RKO (cell line): ENCODE results near the gene MAGEA3.
"Not testable (repeated sequence)": the region's sequence is repeated elsewhere in the genome, so short reads cannot be mapped to it uniquely, and the experiment has no call there.

Source experiments
- DNase-seq: peaks from one replicate; pipeline ENCODE4 v3.0.0-alpha.2; 2016; ENCODE audit warnings: low spot score

MAGEA3 gene, protein sequence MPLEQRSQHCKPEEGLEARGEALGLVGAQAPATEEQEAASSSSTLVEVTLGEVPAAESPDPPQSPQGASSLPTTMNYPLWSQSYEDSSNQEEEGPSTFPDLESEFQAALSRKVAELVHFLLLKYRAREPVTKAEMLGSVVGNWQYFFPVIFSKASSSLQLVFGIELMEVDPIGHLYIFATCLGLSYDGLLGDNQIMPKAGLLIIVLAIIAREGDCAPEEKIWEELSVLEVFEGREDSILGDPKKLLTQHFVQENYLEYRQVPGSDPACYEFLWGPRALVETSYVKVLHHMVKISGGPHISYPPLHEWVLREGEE

GRCh38 chrX:152697952-152698931 lies at the start of gene MAGEA3:
MAGEA3 (plus strand) TSS chrX:152698794; CDS start chrX:152700833, 2,039 bp downstream.
- DNase-seq = not testable (repeated sequence)

DNA sequence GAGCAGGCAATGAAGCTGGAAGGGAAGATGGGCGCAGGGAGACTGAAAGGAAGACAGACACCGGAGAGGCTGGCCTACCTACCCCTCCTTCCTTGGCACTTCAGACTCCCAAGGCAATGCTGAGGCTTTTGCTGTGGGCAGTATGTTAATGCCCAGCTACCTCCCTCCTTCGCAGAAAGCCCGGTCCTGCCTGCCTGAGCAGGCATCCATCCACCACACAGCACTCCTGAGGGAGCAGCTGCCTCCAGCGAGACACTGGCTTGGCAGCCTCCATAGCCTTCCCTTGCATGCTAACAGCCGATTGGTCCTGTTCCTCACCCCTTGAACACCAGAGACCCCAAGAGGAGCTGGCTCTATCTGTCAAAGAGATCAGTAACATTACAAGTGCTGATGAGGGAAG lies 46.5 kb upstream of the MAGEA3 start:
- DNase-seq = no peak

GRCh38 chrX:152652467-152652866 lies 46.1 kb upstream of the MAGEA3 start:
- DNase-seq = no peak

DNA sequence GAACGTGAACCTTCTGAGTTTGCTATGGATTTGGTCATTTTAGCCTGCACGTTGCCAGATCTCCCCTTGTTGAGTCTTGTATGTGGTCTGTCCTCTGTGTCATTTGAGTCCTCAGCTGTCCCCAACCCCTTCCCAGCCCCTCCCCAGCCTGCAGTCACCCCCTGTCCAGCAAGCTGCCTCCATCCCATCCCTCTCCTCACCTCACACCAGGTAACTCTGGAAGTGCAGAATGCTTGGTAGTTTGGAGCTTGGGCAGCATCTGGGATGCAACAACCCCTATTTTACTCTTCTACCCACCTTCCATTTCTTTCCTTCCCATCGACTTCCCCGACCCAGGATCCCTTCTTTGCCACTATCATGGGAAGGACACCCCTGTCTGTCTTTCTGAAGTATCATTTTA lies 42.5 kb upstream of the MAGEA3 start:
- no peak for DNase-seq

DNA sequence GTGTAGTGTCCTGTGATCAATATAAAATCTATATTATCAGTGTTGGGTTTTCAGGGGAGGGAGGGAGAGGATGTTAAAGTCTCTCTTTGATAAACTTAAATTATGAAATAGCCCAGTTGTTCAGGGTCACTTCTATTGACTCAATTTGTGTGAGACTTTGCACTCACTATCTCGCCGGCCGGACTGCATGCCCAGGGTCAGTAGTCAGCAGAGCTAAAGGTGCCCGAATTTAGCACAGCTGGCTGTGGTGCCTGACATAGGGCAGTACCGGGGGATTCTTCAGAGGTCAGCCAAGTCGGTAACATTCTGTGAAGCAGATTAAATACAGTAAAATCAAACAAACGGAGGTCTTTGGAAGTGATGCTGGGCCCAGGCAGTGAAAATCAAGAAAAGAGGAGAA lies 41.7 kb upstream of the MAGEA3 start:
- no peak for DNase-seq

GRCh38 chrX:152658302-152658701 lies 40.3 kb upstream of the MAGEA3 start:
- no peak for DNase-seq

DNA sequence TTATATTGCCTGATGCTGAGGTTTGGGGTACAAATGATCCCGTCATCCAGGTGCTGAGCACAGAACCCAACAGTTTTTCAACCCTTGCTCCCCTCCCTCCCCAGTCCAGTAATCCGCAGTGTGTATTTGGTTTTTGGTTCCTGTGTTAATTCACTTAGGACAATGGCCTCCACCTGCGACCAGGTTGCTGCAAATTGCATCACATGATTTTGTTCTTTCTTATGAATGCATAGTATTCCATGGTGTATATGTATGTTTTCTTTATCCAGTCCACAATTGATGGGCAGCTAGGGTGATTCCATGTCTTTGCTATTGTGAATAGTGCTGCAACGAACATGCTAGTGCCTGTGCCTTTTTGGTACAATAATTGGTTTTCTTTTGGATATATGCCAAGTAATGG lies 35.5 kb upstream of the MAGEA3 start:
- DNase-seq = no peak

DNA sequence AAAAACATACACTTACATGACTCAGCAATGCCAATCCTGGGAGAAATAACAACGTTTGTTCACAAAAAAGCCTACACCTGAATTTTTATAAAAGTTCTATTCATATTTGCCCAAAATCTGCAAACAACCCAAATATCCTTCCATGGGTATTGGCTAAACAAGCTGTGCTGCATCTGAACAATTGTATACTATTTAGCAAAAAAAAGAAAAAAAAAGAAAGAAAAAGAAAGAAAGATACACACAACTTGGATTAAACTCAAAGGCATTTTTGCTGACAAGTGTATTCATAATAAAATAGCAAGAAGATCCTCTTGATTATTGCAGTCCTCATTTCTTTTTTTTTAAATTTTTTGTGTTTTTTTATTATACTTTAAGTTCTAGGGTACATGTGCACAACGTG lies 24.5 kb upstream of the MAGEA3 start:
- DNase-seq = no peak

- DNase-seq = not testable (repeated sequence)
Measured at GRCh38 chrX:152674652-152675051, 23.9 kb upstream of the MAGEA3 start.

DNA sequence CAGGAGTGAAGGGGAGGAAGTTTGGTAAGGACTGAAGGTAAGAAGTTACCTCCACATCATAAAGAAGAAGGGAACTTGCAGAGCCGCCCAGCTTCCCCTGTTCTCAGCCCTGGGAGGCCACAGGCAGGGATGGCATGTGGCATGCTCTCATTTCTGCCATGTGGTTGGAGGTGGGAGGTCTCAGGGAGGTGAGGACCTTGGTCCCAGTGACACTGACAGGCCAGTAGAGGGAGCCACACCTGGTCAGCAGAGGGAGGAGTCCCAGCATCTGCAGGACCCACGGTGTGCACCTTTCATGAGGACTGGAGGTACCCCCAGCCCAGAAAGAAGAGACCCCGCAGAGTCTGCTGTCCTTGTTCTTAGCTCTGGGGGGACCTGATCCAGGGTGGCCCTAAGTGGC lies 17.6 kb upstream of the MAGEA3 start:
- DNase-seq = not testable (repeated sequence)

- not testable (repeated sequence) for DNase-seq
Measured at GRCh38 chrX:152700390-152700789, 1.8 kb downstream of the MAGEA3 start.

DNA sequence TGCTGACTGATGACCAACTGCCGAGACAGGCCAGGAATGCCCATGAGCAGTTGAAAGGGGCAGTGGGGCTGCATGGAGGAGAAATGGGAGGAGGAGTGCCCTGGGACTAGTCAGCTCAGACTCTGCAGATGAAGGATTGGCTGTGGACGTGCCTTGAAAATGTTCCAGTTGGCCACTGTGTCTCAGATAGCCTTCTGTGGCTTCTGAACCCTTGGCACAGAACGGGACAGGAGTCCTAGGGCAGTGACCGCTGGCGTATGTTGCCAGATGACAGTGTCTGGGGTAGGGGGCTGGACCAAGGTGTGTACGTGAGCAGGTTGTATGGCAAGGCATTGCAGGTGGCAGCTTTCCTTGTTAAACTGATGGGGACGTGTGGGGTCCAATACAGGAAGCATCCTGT lies 7.9 kb downstream of the MAGEA3 start:
- not testable (repeated sequence) for DNase-seq

GRCh38 chrX:152709173-152709572 lies 10.6 kb downstream of the MAGEA3 start, which contains the start of gene CSAG2:
CSAG2 (minus strand) TSS chrX:152709273; CDS start chrX:152709112, 161 bp downstream.
- DNase-seq = not testable (repeated sequence)

DNA sequence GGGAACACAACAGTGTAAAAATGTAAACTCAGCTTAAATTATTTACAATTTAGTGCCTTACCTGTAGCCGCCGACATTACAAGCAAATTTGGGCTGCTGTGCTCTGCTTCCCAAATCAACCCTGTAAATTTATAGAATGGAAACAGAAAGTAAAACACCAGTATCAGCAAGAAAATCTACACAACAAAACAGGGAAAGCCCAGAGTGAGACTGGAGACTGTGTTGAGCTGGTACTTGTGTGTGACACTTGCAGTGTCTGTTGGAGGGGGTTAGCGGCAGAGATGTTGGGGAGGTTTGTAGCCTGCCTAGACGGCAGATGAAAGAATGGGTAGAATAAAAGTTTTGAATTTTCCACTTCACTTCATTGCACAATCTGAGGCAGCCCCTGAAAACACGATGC lies 14.6 kb downstream of the MAGEA3 start:
- DNase-seq = not testable (repeated sequence)

DNA sequence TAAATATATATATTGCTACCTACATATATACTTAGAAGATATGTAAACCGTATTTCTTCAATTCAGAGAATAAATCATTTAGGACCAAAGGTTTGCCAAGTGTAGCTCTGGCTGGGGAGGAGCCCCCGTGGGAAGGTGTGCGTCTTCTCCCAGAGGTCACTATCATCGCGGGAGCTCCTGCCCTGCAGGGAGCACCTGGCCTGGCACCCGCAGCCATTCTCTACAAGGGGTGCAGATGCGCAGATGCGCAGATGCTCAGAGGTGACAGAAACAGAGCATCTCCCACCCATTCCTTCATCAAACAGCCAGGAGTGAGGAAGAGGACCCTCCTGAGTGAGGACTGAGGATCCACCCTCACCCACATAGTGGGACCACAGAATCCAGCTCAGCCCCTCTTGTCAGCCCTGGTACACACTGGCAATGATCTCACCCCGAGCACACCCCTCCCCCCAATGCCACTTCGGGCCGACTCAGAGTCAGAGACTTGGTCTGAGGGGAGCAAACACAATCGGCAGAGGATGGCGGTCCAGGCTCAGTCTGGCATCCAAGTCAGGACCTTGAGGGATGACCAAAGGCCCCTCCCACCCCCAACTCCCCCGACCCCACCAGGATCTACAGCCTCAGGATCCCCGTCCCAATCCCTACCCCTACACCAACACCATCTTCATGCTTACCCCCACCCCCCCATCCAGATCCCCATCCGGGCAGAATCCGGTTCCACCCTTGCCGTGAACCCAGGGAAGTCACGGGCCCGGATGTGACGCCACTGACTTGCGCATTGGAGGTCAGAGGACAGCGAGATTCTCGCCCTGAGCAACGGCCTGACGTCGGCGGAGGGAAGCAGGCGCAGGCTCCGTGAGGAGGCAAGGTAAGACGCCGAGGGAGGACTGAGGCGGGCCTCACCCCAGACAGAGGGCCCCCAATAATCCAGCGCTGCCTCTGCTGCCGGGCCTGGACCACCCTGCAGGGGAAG lies 15.5 kb downstream of the MAGEA3 start, which contains the start of gene MAGEA2B:
Gene MAGEA2B (plus strand): TSS at position 814 of the 973 bp plus-strand sequence. CDS start 2,479 bp downstream, outside the sequence.
- not testable (repeated sequence) for DNase-seq

- no peak for DNase-seq
Measured at GRCh38 chrX:152725409-152725808, 26.8 kb downstream of the MAGEA3 start.

GRCh38 chrX:152733261-152733975 lies 34.8 kb downstream of the MAGEA3 start, which contains the start of the genes CSAG1 and MAGEA12:
CSAG1 (minus strand) TSS chrX:152733721; CDS start chrX:152732460, 1,261 bp downstream.
MAGEA12 (plus strand) TSS chrX:152733757; CDS start chrX:152736162, 2,405 bp downstream.
- DNase-seq = no peak

GRCh38 chrX:152734143-152734858 lies 35.7 kb downstream of the MAGEA3 start:
- DNase-seq = not testable (repeated sequence)

DNA sequence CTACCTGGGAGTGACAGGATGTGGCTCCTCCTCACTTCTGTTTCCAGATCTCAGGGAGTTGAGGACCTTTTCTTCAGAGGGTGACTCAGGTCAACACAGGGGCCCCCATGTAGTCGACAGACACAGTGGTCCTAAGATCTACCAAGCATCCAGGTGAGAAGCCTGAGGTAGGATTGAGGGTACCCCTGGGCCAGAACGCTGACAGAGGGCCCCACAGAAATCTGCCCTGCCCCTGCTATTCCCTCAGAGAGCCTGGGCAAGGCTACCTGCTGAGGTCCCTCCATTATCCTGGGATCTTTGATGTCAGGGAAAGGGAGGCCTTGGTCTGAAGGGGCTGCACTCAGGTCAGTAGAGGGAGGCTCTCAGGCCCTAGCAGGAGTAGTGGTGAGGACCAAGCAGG lies 36.5 kb downstream of the MAGEA3 start:
- no peak for DNase-seq
